NCI-H146 treated with DMSO at 0.1 percent for 48 hours (cell line): ENCODE results near the gene ASIC5.
"Not testable (repeated sequence)": the region's sequence is repeated elsewhere in the genome, so short reads cannot be mapped to it uniquely, and the experiment has no call there.

Source experiments
- DNase-seq: peaks from one replicate; lab custom pipeline; 2025; ENCODE audit not compliant: unreplicated experiment; lab: John Stamatoyannopoulos, UW

The ASIC5 gene

GRCh38 chr4:155802190-155802959 lies 63.7 kb downstream of the ASIC5 start:
- DNase-seq, result no peak

GRCh38 chr4:155800685-155801343 lies 65.3 kb downstream of the ASIC5 start:
- DNase-seq, result no peak

DNA sequence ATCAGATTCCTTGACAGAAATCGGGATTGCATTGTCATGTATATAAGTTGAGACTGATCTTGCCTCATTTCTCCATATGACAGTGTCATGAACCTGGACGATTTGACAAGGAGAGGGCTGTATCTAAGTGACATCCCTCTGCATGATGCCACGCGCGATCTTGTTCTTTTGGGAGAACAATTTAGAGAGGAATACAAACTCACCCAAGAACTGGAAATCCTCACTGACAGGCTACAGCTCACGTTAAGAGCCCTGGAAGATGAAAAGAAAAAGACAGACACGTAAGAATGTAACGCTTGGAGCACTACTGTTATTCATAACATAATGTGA lies 66.3 kb downstream of the ASIC5 start:
- no peak for DNase-seq

GRCh38 chr4:155799116-155799793 lies 66.8 kb downstream of the ASIC5 start:
- DNase-seq, result no peak

- not testable (repeated sequence) for DNase-seq
These were observed 68.5 kb downstream of the ASIC5 start for GRCh38 chr4:155797581-155797980.

DNA sequence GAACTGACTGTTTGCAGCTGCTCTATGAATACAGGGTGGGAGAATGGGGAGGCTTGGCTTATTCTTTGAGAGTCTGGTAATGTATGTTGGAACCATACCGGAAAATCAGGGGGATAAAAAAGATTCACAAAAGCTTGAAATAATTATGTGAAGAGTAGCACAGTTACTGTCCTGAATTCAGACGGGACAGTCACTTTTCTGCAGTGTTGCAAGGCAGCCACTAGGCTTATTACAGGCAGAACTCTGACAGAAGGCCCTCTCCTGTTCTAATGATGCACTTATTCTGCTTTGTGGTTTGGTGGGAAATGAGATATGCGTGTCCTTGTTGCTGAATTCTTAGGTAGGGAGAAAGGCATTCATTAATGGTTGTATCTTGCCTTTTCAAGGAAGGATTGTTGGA lies 70.1 kb downstream of the ASIC5 start:
- no peak for DNase-seq

GRCh38 chr4:155794589-155795236 lies 71.4 kb downstream of the ASIC5 start:
- DNase-seq, result no peak

- no peak for DNase-seq
These were observed 76.1 kb downstream of the ASIC5 start for GRCh38 chr4:155789982-155790381.

DNA sequence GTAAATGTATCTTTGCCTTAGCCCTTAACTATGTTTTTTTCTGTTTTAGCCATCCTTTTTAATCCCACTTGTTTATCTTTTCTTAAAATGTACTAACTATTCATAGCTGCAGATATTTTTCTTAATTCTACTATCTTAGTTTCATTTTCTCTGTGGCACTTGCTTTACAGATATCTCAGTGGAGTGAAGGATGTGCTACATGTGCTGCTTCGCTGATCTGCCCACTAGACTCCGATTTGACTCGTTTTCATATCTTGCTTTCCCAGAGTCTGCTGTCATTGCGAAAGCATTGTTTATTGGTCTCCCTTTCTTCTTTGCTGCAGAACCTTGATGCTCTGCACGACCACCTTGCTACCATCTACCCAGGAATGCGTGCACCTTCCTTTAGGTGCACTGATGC lies 76.7 kb downstream of the ASIC5 start:
- no peak for DNase-seq

- DNase-seq, result peak; percentile 0
These were observed 78.9 kb downstream of the ASIC5 start for GRCh38 chr4:155787113-155787710.

GRCh38 chr4:155785828-155786227 lies 80.2 kb downstream of the ASIC5 start:
- DNase-seq, result no peak

DNA sequence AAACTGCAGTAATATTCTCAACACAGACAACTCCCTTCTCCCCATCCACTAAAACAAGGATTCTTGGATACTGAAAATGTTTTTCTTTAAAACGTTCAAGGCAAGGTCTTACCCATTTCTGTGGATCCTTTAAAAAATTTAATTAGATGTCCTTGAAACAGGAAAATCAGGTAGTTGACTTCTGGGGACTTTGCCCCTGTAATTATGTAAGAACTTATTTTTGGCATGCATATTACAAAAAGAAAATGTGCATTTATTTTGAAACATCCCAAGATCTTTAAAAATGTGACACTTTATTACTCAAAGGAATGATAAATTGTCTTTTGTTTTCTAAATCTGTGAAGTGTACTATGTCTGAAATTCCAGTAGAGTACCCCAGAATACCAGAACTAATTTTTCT lies 81.4 kb downstream of the ASIC5 start:
- DNase-seq, result no peak

- DNase-seq, result no peak
These were observed 84.7 kb downstream of the ASIC5 start for GRCh38 chr4:155781249-155781831.

DNA sequence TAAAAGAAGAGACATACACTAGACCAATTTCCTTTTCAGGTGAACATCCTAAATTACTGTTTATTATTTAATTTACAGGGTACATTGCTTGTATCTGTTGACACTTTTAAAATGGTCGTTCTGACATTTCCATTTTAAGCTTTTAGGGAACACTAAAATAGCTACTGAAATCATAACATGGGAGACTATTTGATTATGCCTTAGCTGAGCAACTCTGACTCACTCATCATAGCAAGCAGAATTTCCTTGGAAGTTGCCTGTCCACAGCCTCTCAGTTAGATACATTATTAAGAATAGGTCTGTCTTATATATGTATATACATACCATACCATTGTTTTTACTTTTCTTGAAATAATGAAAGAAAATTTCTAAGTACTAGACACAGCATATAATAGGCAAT lies 85.3 kb downstream of the ASIC5 start:
- no peak for DNase-seq
